Measurements from ENCODE around the gene GLIPR2.

Gene GLIPR2

DNA sequence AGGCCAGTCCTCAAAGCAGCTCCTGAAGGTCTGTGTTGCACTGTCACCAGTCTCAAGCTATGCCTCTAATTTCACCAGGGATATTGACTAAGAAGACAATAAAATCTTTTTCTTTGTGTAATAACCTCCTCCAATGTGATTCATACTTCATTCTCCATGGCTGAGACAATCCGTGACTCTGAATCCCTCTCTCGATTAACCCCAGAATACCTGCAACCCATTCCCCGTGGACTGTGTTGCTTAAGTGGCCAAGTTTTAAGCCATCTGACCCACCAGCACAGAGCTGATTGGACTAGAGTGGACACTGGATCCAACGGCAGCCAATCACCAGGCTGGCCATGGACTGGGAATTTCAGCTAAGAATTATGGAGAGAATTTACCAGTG, 27.2 kb downstream of the GLIPR2 start:
- TF ChIP-seq, protein P1, sequence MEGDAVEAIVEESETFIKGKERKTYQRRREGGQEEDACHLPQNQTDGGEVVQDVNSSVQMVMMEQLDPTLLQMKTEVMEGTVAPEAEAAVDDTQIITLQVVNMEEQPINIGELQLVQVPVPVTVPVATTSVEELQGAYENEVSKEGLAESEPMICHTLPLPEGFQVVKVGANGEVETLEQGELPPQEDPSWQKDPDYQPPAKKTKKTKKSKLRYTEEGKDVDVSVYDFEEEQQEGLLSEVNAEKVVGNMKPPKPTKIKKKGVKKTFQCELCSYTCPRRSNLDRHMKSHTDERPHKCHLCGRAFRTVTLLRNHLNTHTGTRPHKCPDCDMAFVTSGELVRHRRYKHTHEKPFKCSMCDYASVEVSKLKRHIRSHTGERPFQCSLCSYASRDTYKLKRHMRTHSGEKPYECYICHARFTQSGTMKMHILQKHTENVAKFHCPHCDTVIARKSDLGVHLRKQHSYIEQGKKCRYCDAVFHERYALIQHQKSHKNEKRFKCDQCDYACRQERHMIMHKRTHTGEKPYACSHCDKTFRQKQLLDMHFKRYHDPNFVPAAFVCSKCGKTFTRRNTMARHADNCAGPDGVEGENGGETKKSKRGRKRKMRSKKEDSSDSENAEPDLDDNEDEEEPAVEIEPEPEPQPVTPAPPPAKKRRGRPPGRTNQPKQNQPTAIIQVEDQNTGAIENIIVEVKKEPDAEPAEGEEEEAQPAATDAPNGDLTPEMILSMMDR (IDR thresholded peaks at IDR 0.05; ENCODE audit: borderline replicate concordance, insufficient read depth, low read depth, low read length) = no peak
- no peak overlapping the region for H3K4me3 ChIP-seq (ENCODE audit: low read depth, low read length)

DNA sequence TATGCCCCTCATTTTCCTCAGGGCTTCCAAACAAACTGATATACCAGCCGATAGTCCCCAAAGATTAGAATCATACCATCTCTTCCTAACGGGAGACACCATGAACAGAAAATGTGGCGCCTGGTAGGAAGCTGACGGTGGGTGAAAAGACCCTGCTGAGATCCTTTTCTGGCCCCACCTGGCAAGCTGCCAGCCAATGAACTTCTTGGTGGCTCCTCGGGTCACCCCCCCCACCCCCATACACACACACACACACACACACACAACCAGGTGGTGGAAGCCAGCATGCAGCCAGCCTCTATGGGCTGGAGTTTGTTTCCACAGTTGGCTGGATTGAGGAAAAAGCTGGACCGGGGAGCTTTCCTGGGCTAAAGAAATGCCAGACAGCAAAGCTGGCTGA, 27.8 kb downstream of the GLIPR2 start:
- no peak overlapping the region for H3K4me3 ChIP-seq (ENCODE audit: low read depth, low read length)
- TF ChIP-seq, protein P1 (IDR thresholded peaks at IDR 0.05; ENCODE audit: borderline replicate concordance, insufficient read depth, low read depth, low read length) = no peak

DNA sequence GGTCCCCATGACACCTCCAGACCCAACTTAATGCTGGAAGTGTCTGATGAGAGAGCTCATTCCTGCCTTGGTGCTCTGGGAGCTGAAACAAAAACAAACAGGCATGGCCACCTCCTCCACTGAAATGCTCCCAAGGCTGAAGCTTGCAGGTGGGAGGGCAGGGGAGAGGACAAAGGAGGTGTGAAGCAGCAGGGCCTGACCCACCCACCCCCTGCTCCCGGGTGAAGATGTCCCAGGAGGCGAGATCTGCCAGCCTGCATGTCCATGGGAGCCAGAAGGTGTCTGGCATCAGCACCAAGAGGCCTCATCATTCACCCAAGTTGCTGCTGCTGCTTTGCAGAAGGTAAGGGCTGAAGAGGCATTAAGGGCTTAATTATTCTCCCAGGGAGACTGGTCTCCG, 28.5 kb downstream of the GLIPR2 start:
- no peak overlapping the region for H3K4me3 ChIP-seq (ENCODE audit: low read depth, low read length)
- TF ChIP-seq, protein P1 (IDR thresholded peaks at IDR 0.05; ENCODE audit: borderline replicate concordance, insufficient read depth, low read depth, low read length) = no peak

DNA sequence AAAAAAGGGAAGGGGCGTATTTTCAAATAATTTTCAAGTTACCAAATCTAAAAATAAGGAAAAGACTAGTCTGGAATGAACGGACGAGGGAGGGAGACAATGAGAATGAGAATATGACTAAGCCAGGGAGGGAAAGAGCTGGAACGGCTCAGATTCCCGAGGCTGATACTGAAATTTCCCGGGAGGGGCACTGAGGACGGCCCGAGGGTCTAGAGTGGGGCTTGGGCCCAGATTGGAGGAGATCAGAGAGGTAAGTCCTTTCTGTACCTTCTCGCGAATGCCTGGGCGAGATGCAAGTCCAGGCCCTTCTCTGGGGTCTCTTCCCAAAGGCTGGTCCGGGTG, 29.3 kb downstream of the GLIPR2 start:
- TF ChIP-seq, protein P1 (IDR thresholded peaks at IDR 0.05; ENCODE audit: borderline replicate concordance, insufficient read depth, low read depth, low read length) = no peak
- H3K4me3 ChIP-seq (ENCODE audit: low read depth, low read length) = no peak overlapping the region

DNA sequence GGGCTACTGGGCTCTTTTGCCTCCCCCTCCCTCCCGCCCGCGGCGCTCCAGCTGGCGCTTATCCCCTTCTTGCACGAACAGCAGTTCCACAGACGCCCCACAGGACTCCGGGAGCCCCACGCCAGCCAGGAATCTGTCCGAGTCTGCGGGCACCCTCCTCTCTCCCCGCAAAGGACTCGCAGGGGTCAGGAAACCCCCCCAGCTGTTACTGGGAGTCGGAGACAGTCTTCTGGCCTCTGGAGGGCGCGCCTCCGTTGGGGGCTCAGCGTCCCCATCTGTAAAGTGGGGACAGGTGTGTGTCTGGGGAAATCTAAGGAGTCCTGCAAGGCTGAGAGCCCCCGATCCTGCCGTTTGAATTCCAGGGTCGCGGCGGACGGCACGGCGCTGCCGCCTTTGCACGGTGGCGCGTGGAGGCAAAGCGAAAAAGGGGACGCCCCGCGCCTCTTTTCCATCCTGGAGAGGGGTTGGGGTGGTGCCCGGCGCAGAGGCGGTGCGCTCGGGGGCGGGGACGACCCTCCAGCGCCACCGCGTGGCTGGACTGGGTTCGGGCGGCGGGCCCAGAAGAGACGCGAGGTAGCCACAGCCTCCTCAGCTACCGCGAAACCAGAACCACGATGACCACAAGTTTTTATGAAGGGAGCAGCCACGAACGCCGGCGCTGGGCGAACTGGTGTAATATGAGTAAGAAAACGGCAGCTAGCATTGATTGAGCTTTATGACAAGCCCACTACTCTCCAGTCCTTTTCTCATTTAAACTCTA, 29.8 kb downstream of the GLIPR2 start:
- TF ChIP-seq, protein P1 (IDR thresholded peaks at IDR 0.05; ENCODE audit: borderline replicate concordance, insufficient read depth, low read depth, low read length) = peak; percentile 87
- peak overlapping the region; percentile 54 for H3K4me3 ChIP-seq (ENCODE audit: low read depth, low read length)

DNA sequence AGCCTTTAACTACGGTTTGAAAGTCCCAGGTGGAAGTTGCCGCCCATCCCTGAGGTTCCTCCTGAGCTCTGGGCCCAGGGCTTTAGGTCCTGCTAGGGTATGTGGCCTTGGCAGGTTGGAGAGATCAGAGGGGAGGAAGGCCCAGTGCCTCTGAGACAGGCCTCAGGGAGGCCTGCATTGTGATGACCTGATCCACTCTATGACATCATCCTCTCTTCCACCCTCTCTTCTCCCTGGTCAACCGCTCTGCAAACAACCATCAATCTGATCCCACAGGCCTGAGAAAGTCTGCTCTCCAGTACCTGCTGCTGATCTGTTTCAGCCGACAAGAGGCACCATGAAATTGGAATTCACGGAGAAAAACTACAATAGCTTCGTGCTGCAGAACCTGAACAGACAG, 32.6 kb downstream of the GLIPR2 start, which contains the start of gene CCIN:
CCIN (plus strand) TSS at position 223 of the 400 bp plus-strand sequence; CDS start at position 338, 115 bp downstream.
- TF ChIP-seq, protein P1 (IDR thresholded peaks at IDR 0.05; ENCODE audit: borderline replicate concordance, insufficient read depth, low read depth, low read length) = no peak
- no peak within 1 kb of the TSS for H3K4me3 ChIP-seq (ENCODE audit: low read depth, low read length)

DNA sequence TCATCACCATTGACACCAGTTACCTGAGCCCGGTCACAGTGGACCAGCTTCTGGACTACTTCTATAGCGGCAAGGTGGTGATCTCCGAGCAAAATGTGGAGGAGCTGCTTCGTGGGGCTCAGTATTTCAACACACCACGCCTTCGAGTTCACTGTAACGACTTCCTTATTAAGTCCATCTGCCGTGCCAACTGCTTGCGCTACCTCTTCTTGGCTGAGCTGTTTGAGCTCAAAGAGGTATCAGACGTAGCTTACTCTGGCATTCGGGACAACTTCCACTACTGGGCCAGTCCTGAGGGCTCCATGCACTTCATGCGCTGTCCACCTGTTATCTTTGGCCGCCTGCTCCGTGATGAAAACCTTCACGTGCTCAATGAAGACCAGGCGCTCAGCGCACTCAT, 33.2 kb downstream of the GLIPR2 start:
- H3K4me3 ChIP-seq (ENCODE audit: low read depth, low read length) = no peak overlapping the region
- TF ChIP-seq, protein P1 (IDR thresholded peaks at IDR 0.05; ENCODE audit: borderline replicate concordance, insufficient read depth, low read depth, low read length) = no peak
